WTC11 (cell line): ENCODE results near the gene CCDC116.

Source experiments
- ATF6 ChIP-seq: sonication (generic); formaldehyde crosslinking; IDR thresholded peaks from 2 replicates; pipeline ENCODE4 v1.8.1; 2023; ENCODE audit warnings: mild to moderate bottlenecking, missing genetic modification reagents
- CTCF ChIP-seq: fragments of 200-600 bp; IDR thresholded peaks from 2 replicates; pipeline ENCODE4 v1.8.0; 2022; ENCODE audit warnings: antibody characterized with exemption
- E2F1 ChIP-seq: sonication (generic); formaldehyde crosslinking; IDR thresholded peaks from 2 replicates; pipeline ENCODE4 v1.8.0; 2022; ENCODE audit warnings: mild to moderate bottlenecking, missing genetic modification reagents
- ERG ChIP-seq: fragments of 250-450 bp; sonication (Bioruptor Pico); IDR thresholded peaks from 2 replicates; pipeline ENCODE4 v1.8.0; 2021; ENCODE audit warnings: mild to moderate bottlenecking
- ESRRA ChIP-seq: sonication (generic); formaldehyde crosslinking; IDR thresholded peaks from 2 replicates; pipeline ENCODE4 v1.8.1; 2022; ENCODE audit warnings: mild to moderate bottlenecking, missing genetic modification reagents, borderline replicate concordance
- ETV6 ChIP-seq: sonication (generic); formaldehyde crosslinking; IDR thresholded peaks from 2 replicates; pipeline ENCODE4 v1.8.1; 2022; ENCODE audit warnings: mild to moderate bottlenecking, missing genetic modification reagents
- FOXJ3 ChIP-seq: sonication (generic); formaldehyde crosslinking; IDR thresholded peaks from 2 replicates; pipeline ENCODE4 v1.9.0; 2021; ENCODE audit warnings: missing genetic modification reagents, mild to moderate bottlenecking, borderline replicate concordance
- FOXK1 ChIP-seq: sonication (generic); formaldehyde crosslinking; IDR thresholded peaks from 2 replicates; pipeline ENCODE4 v1.8.0; 2022; ENCODE audit warnings: mild to moderate bottlenecking, moderate library complexity, missing genetic modification reagents
- IRF2 ChIP-seq: sonication (generic); formaldehyde crosslinking; IDR thresholded peaks from 2 replicates; pipeline ENCODE4 v1.8.0; 2022; ENCODE audit warnings: low read depth, missing genetic modification reagents, borderline replicate concordance
- PRRX2 ChIP-seq: fragments of 250-450 bp; sonication (Bioruptor Pico); IDR thresholded peaks from 2 replicates; pipeline ENCODE4 v1.8.0; 2021; ENCODE audit warnings: mild to moderate bottlenecking
- SMAD3 ChIP-seq: sonication (generic); formaldehyde crosslinking; IDR thresholded peaks from 2 replicates; pipeline ENCODE4 v1.8.0; 2022; ENCODE audit warnings: missing genetic modification reagents, mild to moderate bottlenecking, borderline replicate concordance
- ZNF138 ChIP-seq: sonication (generic); formaldehyde crosslinking; conservative IDR thresholded peaks from 2 replicates; pipeline ENCODE4 v1.8.1; 2022; ENCODE audit warnings: mild to moderate bottlenecking, moderate library complexity, missing genetic modification reagents
- ZNF281 ChIP-seq: sonication (generic); formaldehyde crosslinking; IDR thresholded peaks from 2 replicates; pipeline ENCODE4 v1.8.0; 2023; ENCODE audit warnings: mild to moderate bottlenecking, missing genetic modification reagents

GRCh38 chr22:21613553-21614233 is 18.9 kb upstream of the CCDC116 start:
- TF ChIP-seq PRRX2 (no peak), FOXJ3 (no peak), CTCF (no peak), E2F1 (CRISPR knock-in tag) (no peak), ZNF281 (CRISPR knock-in tag) (no peak), ZNF138 (CRISPR knock-in tag) (no peak), IRF2 (no peak), ATF6 (no peak), ETV6 (CRISPR knock-in tag) (no peak), SMAD3 (CRISPR knock-in tag) (no peak), FOXK1 (no peak), ESRRA (CRISPR knock-in tag) (no peak), ERG (no peak)
